Activated T-cell treated with anti-CD3 and anti-CD28 coated beads for 4 hours (primary cell): ENCODE measurements around the gene ITGA11.
"Not testable (repeated sequence)": the region's sequence is repeated elsewhere in the genome, so short reads cannot be mapped to it uniquely, and the experiment has no call there.

Experiments
- DNase-seq: peaks from one replicate; pipeline ENCODE4 v3.0.0-alpha.2; 2020

The ITGA11 gene

DNA sequence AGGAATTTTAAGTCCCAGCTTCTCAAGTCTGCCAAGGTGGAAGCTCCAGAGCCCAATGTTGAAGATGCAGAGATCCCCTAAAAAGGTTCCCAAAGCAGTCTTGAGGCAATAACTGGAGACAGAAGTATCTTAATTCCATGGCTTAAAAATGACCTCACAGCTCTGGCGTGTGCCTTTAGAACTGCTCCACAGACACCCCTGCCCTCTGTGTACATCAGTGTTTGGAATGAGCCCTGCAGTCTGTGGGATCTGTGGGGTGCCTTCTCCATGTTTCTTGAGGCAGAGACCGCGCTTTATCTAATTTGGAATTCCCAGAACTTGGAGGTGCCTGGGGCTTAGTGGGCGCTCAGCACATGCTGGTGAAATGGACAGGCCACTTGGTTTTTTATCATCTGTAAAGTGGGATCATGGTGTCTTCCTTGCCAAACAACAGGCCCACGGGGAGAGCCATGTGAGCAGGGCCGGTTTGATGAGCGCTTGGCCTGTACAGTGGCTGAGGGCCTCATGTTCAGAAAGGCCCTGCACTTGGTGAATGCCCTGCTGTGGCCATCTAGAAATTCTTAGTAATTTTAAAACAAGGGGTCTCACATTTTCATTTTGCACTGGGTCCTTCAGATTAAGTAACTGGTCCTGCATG is 7.1 kb downstream of the ITGA11 start:
- DNase-seq, result no peak

DNA sequence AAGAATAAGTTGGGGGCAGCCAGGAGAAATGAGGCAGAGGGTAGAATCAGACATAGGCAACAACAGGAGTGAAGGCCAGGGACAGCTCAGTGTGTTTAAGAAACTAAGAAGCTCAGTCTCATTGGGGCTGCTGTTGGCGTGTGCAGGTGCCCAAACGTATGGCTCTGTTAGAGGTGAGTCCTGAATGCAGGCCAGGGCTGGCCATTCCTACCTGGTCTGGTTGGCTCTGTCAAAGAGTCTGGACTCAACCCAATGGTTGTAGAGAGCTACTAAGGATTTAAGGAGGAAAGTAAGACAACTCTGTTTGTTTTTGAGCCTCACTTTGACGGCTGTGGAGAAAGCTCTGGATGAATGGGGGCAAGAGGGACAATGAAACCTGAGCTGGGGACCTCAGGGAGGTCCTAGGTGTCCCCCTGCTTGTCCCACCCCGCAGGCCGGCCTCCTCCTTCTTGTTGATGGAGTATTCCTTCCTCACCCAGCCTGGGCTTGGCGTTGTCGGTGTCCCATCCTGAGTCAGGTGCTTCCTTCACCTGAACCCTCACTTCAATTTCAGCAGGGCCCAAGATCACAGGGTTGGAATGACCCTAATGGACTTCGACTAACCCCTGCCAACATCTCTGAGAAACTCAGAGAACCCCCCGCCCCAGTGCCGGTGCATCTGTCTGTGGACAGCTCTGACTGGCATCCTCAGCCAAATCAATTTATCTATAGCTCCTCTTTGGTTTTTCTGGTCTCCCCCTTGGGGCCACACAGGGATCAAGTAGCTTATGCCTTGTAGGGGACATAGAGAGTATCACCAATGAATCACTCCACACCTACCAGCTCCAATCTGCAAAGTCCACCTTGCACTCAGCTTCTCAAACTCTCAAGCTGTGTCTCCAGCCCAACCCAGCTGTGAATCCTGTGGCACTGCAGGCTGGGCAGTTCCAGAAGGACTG is 8.3 kb downstream of the ITGA11 start:
- no peak for DNase-seq

DNA sequence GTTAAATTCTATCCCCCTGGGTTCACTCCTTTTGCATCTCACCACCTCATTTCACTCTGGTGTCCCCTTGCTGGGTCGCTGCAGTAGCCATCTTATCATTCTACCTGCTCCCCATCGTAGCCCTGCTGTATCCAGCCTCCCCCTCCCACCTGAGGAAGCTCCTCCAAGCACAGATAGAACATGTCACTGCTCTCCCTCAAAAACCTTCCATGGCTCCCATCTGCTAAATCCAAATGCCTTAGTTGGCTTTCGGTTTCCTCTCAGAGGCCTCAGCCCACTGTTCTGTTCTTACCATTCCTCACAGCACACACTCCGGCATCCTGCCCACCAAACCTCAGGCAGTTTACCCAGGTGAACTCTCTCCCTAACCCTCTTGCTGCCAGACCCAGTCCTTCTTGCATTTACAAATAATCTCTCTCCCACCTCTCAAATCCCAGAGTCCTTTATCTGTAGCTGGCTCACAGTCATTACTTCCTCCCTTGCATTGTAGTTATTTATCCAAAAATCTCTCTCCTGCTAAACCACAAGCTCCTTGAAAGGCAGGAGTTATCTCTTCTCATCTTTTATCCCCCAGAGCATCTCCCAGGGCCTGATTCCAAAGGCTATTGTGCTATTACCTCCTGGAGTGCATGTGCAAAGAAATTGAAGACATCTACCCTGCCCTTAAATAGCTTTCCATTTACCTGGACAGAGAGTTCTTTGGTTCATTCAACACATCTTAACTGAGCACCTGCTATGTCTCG is 9.4 kb downstream of the ITGA11 start:
- not testable (repeated sequence) for DNase-seq

DNA sequence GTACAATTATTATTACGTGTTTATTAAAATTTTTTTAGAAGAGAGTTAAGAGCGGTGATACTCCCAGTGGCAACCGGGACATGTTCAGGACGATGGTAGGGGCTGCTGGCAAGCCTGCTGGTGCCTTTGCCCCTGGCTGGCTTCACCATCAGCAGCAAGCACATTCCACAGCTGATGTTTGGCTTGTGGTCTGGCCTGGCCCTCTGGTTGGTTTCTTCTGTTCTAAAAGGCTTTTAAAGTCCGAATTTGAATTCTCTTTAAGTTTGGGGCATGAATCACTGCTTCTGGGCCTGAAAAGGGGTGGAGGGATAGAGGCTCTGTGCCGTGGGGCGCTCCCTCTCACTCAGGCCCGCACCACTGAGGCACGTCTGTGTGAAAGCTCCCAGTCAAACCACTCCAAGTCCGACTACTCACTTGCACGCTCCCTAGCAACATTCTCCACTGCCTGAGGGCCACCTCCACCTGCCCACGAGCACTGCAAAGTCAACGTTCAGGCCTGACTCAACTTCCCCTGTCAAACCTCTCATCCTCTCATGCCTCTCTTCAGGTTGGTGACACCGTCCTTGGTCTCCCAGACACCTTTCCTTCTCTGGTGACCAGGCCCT is 10.1 kb downstream of the ITGA11 start:
- DNase-seq, result no peak

DNA sequence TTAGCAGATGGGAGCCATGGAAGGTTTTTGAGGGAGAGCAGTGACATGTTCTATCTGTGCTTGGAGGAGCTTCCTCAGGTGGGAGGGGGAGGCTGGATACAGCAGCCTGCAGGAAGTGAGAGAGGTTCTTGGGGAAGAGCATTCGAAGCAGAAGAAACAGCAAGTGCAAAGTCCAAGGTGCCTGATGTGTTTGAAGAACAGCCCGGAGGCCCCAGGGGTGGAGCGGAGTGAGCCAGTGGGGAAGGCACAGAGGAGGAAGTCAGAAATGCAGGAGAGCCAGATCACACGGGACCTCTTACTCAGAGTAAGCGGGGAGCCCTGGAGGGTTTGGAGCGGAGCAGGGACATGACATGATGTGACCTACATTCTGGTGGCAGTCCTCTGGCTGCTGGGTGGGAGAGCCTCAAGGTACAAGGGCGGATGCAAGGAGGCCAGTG is 10.8 kb downstream of the ITGA11 start:
- no peak for DNase-seq

DNA sequence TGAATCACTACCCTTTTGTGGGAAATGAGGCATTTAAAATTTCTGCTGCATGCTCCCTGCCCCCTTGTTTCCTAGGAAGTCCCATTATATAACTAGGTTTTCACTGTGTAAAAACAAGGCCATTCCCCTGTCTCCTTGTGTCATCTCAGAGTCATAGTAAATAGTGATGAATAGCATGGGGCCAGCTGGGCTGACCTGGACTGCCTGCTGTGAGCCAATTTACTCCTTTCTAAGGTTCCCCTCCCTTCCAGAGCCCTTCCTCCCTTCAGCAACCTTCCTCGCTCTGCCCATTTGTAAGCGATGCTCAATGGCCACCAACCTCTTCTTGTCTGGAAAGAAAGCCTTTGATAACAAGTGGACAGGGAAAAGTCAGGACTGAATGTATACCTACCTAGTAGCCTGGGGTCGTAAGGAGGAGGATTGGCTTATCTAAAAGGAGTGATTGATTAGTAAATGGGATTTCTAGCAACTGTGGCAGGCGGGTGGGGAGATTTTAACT is 11.7 kb downstream of the ITGA11 start:
- DNase-seq, result no peak

DNA sequence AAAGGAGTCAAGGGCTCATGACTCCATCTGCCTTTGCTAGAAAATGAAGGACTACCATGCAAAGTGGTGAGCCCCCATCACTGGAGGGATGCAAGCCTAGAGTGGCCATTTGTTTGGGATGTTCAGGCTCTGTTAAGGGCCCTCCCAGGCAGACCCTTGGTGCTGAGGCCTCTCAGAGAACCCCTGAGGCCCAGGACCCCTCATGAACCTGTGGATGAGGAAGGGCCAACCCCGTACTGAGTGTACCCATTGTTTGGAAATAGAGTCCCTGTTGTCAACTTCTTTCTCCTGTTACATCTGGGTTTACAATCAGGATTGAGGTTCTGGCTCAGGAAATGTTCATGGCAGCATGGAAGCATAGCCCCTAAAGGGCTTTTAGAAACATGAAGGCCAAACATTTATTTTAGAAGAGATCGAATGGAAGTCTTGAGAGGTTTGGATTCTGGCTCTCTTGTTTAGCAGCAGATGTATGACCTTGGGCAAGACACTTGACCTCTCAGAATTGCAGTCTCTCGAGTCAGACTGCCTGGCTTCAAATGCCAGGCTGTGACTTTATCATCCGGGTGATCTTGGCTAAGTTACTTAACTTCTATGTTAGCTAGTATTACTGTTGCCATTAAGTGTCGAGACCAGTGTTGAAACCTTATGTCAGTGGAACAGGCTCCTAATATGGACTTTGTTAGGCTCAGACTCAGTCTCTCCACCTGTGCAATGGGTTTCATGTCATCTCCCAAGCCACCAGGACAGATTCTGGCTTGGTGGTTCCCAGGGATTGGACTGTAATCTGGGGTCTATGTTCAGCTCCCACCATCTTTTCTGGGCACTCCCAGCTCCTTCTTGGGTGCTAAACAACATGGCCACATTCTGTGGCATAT is 12.4 kb downstream of the ITGA11 start:
- DNase-seq, result no peak

DNA sequence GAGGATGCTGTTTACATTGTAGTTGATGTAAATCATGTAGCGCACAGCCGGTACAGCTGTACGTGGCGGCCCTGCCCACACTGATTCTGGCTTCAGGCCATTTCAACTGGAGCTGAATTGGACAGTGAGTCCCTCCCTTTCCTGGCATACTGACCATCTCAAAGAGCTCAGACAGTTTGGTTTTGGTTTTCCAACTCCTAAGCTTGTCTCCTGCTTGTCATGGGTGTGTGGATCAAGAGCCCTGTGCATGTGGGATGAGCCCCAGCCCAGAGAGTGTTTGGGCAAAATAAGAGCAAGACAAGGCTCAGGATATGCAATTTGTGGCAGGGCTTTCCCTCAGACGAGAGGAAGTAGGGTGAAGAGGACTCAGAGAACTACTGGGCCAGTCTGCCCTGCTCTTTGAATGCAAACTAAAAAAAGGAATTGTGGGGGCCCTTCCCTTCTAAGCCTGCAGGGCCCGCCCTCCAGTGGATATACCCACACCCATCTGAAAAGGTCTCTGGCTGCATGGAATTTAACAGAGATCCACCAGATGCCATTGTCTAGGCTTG is 13.3 kb downstream of the ITGA11 start:
- DNase-seq, result no peak

DNA sequence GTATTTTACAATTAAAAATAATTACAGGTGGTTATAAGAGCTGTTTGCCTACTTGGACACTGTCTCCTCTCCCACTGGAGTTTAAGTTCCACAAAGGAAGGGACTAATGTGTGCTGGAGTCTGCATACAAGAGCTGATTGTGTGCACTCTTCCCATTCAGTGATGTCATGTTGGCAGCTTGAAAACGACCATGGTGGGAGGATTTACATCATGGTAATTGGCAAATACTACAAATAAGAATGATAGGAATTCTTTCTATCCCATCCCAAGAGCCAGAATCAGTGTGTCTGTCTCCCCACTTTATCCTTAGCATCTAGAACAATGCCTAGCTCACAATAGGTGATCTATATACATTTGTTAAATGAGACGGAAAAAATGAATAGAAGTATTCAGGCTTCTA is 14.1 kb downstream of the ITGA11 start:
- no peak for DNase-seq

DNA sequence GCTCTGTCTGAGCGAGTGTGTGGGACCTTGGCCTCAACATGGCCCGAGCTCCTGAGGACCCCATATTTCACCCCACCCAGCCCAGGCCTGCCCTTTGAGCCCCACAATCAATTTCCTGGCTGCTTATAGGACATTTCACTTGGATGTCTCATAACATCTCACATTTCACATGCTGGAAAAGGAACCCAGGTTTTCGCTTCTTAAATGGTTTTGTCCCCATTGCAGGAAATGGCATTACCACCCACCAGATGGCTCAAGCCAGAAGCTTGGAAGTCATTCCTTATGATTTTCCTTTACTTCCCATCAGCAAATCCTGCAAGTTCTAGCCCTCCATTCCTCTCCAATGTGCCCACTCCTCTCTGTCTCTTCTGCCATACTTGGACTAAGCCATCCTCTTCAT is 14.9 kb downstream of the ITGA11 start:
- no peak for DNase-seq

DNA sequence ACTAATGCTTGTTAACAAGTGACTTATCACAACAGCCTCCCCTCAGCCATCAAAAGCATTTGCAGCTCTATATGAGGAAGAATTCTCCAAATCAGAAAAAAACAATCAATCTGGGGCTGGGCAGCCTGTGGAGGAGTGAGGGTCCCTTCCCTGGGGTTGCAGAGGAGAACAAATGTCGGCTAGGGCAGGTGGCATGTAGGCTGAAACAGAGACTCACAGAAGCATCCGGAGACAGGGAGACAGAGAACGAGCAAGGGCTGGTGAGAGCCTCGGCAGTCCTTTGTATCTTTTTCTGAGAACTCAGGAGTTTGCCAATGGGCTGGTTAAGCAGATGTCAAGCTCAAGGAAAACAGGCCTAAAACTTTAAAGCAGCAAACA is 15.8 kb downstream of the ITGA11 start:
- DNase-seq, result no peak

DNA sequence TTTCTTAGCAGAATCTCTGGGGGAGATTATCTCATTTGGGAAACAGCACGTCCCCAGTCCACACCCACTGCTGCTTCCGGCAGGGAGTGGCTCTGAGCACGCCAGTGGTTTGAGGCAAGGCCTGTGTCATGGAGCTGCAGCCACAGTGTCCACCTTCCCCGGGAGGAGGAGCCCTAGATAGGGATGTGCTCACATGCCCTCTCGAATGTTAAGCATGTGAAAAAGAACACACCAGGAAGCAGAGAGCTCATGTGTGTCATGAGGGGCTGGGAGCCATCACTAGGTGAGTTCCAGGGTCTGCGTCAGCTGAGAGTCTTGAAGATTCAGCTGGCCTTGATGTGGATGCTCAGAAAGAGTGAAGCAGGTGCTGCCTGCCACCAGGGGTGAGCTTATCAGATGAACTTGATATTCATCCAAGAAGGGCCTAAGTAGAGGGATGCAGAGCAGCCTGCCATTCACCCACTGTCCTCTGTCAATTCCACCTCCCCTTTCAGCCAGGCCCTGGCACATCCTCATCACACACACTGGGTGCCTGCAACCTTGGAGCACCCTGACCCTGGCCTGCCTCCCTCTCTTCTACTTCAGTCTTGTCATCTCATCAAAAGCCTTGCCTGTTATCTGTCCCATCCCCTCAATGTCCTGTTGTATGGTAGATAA is 16.3 kb downstream of the ITGA11 start:
- no peak for DNase-seq

DNA sequence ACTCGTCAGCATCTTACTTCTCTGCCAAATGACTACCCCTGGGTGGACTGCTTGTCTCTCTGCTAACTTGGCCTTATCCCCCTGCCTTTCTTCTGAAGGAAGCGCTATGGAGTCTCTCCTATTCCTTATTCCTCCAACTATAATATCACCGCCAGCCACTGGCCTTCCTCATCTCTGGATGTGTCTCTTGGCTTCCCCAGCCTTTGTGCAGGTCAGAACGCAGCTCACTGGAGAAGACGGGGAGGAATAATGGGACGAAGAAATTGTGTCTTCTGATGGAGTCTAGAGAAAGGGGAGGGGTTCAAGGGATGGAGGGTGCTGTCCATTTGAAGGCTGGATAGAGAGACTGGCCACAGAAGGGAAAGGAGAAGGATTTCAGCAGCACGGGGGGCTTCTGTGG is 16.9 kb downstream of the ITGA11 start:
- no peak for DNase-seq

DNA sequence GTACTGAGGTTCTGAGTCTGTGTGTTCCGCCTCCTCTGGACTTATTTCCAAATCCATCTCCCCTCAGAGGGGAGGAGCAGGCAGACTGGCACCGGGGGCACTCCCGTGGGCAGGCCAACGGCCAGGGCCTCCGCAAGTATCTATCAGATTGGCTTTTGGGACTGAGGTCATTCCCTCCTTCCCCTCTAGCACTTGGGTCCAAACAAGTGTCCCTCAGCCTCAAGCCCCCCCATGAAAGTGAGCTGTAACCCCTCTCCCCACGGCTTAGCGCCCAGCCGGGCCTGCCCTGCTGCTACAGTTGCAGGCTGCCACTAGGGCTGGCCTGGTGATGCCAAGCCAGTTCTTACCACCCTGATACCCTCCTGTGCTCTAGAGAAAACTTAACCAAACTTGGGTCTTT is 17.4 kb downstream of the ITGA11 start:
- no peak for DNase-seq

DNA sequence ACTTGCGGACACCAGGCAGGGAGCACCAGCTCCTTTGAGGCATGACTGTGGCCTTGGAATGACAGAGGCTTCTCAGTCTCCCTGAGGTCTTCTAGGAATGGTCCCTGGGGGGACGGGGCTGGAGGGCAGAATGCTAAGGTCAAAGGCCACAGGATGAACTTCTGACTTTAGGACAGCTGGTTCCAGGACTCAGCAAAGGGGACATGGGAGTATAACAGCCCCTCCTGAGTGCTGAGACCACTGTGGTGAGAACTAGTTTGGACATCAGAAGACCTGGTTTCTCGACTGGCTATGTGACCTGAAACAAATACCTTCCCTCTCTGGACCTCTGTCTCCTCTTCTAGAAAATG is 17.8 kb downstream of the ITGA11 start:
- DNase-seq, result no peak

DNA sequence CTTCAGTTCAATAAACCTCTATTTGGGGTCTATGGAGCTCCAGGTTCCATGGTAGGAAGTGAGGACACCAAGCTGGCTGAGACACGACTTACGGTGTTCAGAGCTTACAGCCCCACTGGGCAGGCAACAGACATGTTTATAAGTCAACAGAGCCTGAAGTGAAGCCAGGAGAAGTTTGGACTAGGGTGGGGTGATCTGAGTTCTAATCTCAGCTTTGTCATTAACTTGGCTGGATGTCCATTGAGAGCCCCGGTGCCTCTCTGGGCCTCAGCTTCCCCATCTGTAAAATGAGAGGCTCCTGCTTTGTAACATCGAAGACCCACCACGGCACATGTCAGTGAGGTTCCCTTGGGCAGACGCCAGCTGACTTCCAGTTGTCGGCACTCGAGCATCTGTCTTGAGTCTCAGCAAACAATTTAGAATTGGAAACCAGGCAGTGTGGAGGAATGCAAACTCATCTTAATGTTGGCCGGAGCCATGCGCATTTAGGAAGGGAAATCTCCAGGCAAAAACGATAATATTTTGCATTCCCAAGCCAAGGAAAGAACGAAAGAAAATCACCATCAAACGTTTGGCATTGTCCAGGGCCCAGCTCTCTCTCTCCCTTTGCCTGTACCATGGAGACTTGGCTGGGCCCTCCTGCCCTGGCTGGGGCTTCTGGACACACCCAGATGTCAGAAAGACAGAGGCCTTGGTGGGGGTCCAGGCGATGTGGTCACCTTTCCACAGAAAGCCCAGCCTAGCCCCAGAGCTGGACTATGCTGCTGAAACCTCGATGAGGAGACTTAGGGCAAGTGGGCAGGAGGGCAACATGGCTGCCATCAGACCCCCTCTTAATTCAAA is 18.4 kb downstream of the ITGA11 start:
- DNase-seq, result no peak

DNA sequence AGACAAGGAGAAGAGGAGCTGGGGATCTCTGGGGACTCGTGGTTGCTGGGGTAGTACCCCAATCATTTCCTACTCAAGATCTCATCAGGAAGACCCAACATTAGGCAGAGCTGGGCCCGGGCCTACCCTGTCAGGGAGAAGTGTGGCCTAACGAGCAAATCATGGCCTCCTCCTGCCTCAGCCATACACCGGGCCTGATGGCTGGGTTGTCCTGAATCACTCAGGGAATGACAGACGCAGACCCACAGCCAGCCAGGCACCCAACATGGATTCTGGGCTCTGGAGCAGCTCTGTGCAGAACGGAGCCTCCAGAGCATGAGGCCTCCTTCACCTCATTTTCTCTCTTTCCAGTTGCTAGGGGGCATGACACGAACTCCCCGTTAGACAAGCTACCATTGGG is 19.7 kb downstream of the ITGA11 start:
- DNase-seq, result no peak

DNA sequence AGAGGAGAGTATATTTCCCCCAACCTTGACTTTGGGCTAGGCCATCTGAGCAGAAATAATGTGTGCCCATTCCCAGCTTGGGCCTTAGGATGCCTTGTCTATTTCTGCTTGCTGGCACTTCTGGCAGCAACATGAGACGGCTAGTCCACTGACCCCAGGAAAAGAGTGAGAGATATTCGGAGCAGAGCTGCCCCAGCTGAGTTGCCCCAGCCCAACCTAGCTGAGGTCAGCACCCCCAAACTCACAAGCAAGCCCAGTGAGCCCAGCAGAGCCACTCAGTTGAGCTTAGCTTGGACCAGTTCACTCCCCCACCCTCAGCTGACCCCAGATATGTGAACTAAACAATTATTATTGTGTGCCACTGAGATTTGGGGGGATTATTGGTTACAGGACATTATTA is 20.2 kb downstream of the ITGA11 start:
- no peak for DNase-seq

DNA sequence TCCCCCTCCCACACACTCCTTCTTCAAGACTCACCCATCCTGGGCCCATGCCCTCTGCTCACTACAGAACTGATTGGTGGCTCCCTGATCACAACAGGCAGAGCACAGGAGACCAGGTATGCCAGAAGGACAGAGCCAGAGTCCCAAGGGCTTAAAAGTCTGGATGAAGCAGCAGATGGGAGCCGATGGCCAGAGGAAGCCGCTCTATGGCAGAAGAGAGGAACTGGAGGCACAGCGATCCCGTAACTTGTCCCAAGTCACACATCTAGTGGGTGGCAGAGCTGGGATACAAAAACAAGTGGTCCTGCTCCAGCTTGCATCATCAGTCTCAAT is 20.7 kb downstream of the ITGA11 start:
- DNase-seq, result no peak
